Fibroblast of skin of right quadriceps (primary cell): Measurements from ENCODE around the gene KRTAP20-3.

Experiments used
- DNase-seq: peaks from one replicate; pipeline ENCODE4 v3.0.0-alpha.2; 2013

KRTAP20-3 gene

GRCh38 chr21:30689822-30690221 lies 47.2 kb downstream of the KRTAP20-3 start:
- DNase-seq, result no peak
